GM12874 (cell line): ENCODE measurements around the gene GGN.

Experiments
- CTCF ChIP-seq: IDR thresholded peaks from 2 replicates; pipeline ENCODE4 v1.5.1; 2011; ENCODE audit warnings: low read depth, mild to moderate bottlenecking, control low read depth, low read length, moderate library complexity; ENCODE audit not compliant: insufficient read depth

Gene GGN, protein sequence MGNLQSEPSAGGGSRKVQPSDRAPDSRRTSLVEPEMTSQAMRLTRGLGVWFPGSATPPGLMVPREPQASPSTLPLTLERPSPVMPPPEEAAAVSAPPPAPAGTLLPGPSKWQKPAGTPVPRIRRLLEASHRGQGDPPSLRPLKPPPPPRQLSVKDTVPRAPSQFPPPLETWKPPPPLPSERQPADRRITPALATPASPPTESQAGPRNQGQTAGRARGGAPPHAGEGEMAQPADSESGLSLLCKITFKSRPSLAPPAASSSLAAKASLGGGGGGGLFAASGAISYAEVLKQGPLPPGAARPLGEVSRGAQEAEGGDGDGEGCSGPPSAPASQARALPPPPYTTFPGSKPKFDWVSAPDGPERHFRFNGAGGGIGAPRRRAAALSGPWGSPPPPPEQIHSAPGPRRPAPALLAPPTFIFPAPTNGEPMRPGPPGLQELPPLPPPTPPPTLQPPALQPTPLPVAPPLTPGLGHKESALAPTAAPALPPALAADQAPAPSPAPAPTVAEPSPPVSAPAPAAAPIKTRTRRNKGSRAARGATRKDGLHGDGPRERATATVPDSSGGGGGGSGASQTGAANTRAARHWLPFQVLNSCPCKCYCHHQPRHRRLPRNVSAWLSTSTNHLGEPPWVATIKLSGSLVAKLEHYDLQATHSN

GRCh38 chr19:38387550-38388348 lies at the start of gene GGN:
Gene GGN, minus strand, starts transcription at chr19:38388034. Its CDS starts 773 bp downstream, at chr19:38387261.
- TF ChIP-seq CTCF = no peak

- no peak for TF ChIP-seq CTCF
Observed at GRCh38 chr19:38437295-38437694, 49.5 kb upstream of the GGN start.

DNA sequence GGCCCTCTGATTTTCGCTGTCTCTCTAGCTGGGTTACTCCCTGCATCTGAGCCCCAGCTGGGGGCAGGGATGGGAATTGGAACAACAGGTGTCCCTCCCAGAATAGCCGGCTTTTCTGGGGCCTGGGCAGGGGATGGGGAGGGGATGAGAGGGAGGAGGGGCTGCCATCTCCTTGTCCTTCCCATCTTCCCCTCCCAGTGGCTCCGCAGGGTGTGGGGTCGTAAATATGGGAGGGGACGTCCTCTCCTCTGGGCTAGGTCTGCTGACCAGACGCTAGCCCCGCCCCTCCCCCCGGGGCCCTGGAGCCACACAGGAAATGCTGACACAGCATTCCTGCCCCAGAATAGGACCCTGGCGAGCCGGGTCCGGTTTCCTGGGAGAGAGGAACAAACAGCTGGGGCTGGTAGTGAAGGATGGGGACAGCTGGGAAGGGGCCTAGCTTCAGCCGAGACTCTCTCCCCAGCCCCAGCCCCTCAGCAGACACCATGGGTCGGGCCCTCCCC lies 46.8 kb upstream of the GGN start:
- no peak for TF ChIP-seq CTCF

GRCh38 chr19:38433268-38433733 lies 45.5 kb upstream of the GGN start, which contains the start of gene RYR1:
Gene RYR1, plus strand, starts transcription at chr19:38433691. Its CDS starts 139 bp downstream, at chr19:38433830.
- TF ChIP-seq CTCF = no peak

- TF ChIP-seq CTCF = no peak
Observed at GRCh38 chr19:38430931-38431330, 43.1 kb upstream of the GGN start.

- TF ChIP-seq CTCF = no peak
Observed at GRCh38 chr19:38429811-38430156, 42.0 kb upstream of the GGN start.
